ENCODE results near the gene EIF5B. TPM values are rescaled to one million over a fixed set of nuclear protein-coding genes. Genes with fewer than 3 reads are reported as not detected.

The EIF5B gene
- total RNA-seq, 3 donors from 2014 or later: 32.5 to 53.7 (median 42.3) TPM

DNA sequence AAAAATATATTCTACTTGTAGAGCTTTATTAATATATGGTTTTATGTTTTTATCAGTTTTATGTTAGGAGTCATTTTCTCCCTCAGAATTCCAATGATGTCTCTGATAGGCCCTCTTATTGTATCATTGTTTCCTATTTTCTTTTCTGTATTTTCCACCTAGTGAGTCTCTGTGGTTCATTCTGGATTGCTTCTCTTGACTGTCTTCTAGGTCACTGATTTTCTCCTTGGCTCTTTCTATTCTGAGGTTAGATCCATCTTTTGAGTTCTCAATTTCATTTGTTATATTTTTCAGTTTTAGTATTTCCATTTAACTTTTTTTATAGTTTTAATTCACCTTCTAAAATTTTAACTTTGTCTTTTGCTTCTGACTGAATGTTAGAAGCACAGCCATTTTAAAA lies 37.6 kb downstream of the EIF5B start:
- Histone ChIP-seq H3K36me3 (peaks cover 5% of the 10 kb centered on the region), H3K4me3 (no peak overlapping the region), H3K9me3 (no peaks in the 10 kb centered on the region), H3K27me3 (no peaks in the 10 kb centered on the region), H3K4me1 (no peaks in the 10 kb centered on the region), H3K27ac (no peak overlapping the region)
- TF ChIP-seq POLR2A (IDR thresholded peaks at IDR 0.05) (no peak), POLR2AphosphoS5 (IDR thresholded peaks at IDR 0.05) (no peak)
- TF ChIP-seq, protein P1, sequence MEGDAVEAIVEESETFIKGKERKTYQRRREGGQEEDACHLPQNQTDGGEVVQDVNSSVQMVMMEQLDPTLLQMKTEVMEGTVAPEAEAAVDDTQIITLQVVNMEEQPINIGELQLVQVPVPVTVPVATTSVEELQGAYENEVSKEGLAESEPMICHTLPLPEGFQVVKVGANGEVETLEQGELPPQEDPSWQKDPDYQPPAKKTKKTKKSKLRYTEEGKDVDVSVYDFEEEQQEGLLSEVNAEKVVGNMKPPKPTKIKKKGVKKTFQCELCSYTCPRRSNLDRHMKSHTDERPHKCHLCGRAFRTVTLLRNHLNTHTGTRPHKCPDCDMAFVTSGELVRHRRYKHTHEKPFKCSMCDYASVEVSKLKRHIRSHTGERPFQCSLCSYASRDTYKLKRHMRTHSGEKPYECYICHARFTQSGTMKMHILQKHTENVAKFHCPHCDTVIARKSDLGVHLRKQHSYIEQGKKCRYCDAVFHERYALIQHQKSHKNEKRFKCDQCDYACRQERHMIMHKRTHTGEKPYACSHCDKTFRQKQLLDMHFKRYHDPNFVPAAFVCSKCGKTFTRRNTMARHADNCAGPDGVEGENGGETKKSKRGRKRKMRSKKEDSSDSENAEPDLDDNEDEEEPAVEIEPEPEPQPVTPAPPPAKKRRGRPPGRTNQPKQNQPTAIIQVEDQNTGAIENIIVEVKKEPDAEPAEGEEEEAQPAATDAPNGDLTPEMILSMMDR (IDR thresholded peaks at IDR 0.05): no peak
- intact Hi-C loops (cut with DNase I; ENCODE audit: low total_unique reads): no loop called here
- no peak for DNase-seq (ENCODE audit: low spot score in 2 of 2)

DNA sequence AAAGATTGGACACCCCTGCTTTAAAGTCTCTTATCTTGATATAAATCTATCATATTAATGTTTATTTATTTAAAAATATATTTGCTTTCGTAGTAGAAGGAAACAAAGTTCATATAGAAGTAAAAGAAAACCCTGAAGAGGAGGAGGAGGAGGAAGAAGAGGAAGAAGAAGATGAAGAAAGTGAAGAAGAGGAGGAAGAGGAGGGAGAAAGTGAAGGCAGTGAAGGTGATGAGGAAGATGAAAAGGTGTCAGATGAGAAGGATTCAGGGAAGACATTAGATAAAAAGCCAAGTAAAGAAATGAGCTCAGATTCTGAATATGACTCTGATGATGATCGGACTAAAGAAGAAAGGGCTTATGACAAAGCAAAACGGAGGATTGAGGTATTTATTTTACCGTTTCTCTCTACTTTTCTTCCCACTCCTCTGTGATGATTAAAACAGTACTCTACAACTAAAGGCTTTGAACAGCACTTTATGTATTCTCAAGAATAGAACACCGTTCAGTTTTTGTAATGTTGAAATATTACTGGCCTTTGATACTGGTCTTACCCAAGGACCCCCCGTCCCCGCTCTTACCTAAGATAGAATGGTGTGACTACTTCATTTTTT lies 39.2 kb downstream of the EIF5B start:
- H3K9me3 ChIP-seq: no peaks in the 10 kb centered on the region
- no peaks in the 10 kb centered on the region for H3K27me3 ChIP-seq
- no peak for TF ChIP-seq POLR2AphosphoS5 (IDR thresholded peaks at IDR 0.05)
- TF ChIP-seq, protein P1 (IDR thresholded peaks at IDR 0.05): no peak
- no peak for TF ChIP-seq POLR2A (IDR thresholded peaks at IDR 0.05)
- H3K27ac ChIP-seq: no peak overlapping the region
- intact Hi-C loops (cut with DNase I; ENCODE audit: low total_unique reads): no loop called here
- H3K4me3 ChIP-seq: no peak overlapping the region
- H3K4me1 ChIP-seq: no peaks in the 10 kb centered on the region
- peaks cover 5% of the 10 kb centered on the region for H3K36me3 ChIP-seq
- DNase-seq (ENCODE audit: low spot score in 2 of 2): no peak

DNA sequence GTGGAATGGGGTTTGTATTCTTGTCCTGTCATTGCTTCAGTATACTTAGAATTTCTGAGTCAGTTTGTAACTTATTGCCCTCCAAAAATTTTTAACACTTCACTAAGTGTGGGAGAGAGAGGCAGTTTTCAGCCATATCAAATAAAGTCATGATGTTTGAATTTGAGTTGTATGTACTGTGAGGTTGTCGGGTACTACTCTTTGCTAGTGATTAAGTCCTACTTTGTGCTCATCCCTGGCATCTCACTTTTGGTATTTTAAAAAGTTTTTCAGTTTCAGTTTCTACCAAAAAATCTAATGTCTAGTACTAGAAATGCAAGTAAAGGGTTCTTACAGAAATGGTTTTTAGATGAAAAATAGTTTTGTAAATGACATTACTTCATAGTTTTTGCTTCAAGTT lies 40.7 kb downstream of the EIF5B start:
- no peak for DNase-seq (ENCODE audit: low spot score in 2 of 2)
- Histone ChIP-seq H3K27ac (no peak overlapping the region), H3K36me3 (peaks cover 5% of the 10 kb centered on the region), H3K9me3 (no peaks in the 10 kb centered on the region), H3K4me1 (no peaks in the 10 kb centered on the region), H3K4me3 (no peak overlapping the region), H3K27me3 (no peaks in the 10 kb centered on the region)
- TF ChIP-seq POLR2A (IDR thresholded peaks at IDR 0.05) (no peak), POLR2AphosphoS5 (IDR thresholded peaks at IDR 0.05) (no peak)
- TF ChIP-seq, protein P1 (IDR thresholded peaks at IDR 0.05): no peak
- intact Hi-C loops (cut with DNase I; ENCODE audit: low total_unique reads): no loop called here

- no peak for DNase-seq (ENCODE audit: low spot score in 2 of 2)
- H3K4me1 ChIP-seq: no peaks in the 10 kb centered on the region
- H3K4me3 ChIP-seq: no peak overlapping the region
- peaks cover 5% of the 10 kb centered on the region for H3K36me3 ChIP-seq
- H3K27ac ChIP-seq: no peak overlapping the region
- TF ChIP-seq POLR2A (IDR thresholded peaks at IDR 0.05): no peak
- no peak for TF ChIP-seq POLR2AphosphoS5 (IDR thresholded peaks at IDR 0.05)
- TF ChIP-seq, protein P1 (IDR thresholded peaks at IDR 0.05): no peak
- H3K27me3 ChIP-seq: no peaks in the 10 kb centered on the region
- intact Hi-C loops (cut with DNase I; ENCODE audit: low total_unique reads): no loop called here
- no peaks in the 10 kb centered on the region for H3K9me3 ChIP-seq
These were observed 43.3 kb downstream of the EIF5B start for GRCh38 chr2:99380376-99381010.

- Histone ChIP-seq H3K36me3 (peaks cover under 1% of the 10 kb centered on the region), H3K9me3 (no peaks in the 10 kb centered on the region), H3K4me1 (no peaks in the 10 kb centered on the region), H3K4me3 (no peak overlapping the region), H3K27me3 (no peaks in the 10 kb centered on the region), H3K27ac (no peak overlapping the region)
- DNase-seq (ENCODE audit: low spot score in 2 of 2): no peak
- intact Hi-C loops (cut with DNase I; ENCODE audit: low total_unique reads): no loop called here
- TF ChIP-seq POLR2A (IDR thresholded peaks at IDR 0.05): no peak
- TF ChIP-seq, protein P1 (IDR thresholded peaks at IDR 0.05): no peak
- no peak for TF ChIP-seq POLR2AphosphoS5 (IDR thresholded peaks at IDR 0.05)
These were observed 45.0 kb downstream of the EIF5B start for GRCh38 chr2:99382143-99382542.

Measured in breast epithelium (tissue), 4 donors.